IMR-90 (cell line): Measurements from ENCODE around the gene YPEL3. TPM values are rescaled to one million over a fixed set of nuclear protein-coding genes. Genes with fewer than 3 reads are reported as not detected.

Experiments used
- ATAC-seq: fragments of 200-7000 bp; cut with Tn5 transposase; 2 replicates; pipeline ENCODE4 v1.9.1; 2020; ENCODE audit warnings: low read depth, mild to moderate bottlenecking, moderate library complexity
- BruUV-seq: library from RNA; stranded (reverse); fragments of 400-500 nt; replicated peaks from 2 replicates; lab custom pipeline; 2021; lab: Mats Ljungman, UMichigan
- CTCF ChIA-PET: fragments of 300-600 bp; formaldehyde crosslinking; extraction: SDS; loops from one replicate; lab custom pipeline; 2021; ENCODE audit warnings: antibody characterized with exemption; lab: Yijun Ruan, JAX
- POLR2A ChIA-PET: fragments of 300-600 bp; sonication (Branson Sonifier 250); formaldehyde crosslinking; loops from one replicate; lab custom pipeline; 2022; ENCODE audit warnings: antibody characterized with exemption; ENCODE audit not compliant: unreplicated experiment; lab: Charles Lee
- DNase-seq: peaks from one replicate; pipeline ENCODE4 v3.0.0; 2013
- H2AFZ ChIP-seq: replicated peaks from 2 replicates; pipeline ENCODE3; 2013; ENCODE audit warnings: low read length, mild to moderate bottlenecking; ENCODE audit not compliant: poor library complexity
- H2AK5ac ChIP-seq: 2 replicates; pipeline ENCODE4 v1.6.1; 2013; ENCODE audit warnings: low read depth, low read length, inconsistent platforms
- H2AK9ac ChIP-seq: replicated peaks from 2 replicates; pipeline ENCODE3; 2013; ENCODE audit warnings: mild to moderate bottlenecking, low read depth, low read length, moderate library complexity; ENCODE audit not compliant: poor library complexity
- H2BK120ac ChIP-seq: 2 replicates; pipeline ENCODE4 v1.6.1; 2013; ENCODE audit warnings: low read depth, low read length, inconsistent platforms
- H2BK15ac ChIP-seq: 3 replicates; pipeline ENCODE4 v1.6.1; 2013; ENCODE audit warnings: low read depth, low read length, inconsistent platforms
- H2BK20ac ChIP-seq: 2 replicates; pipeline ENCODE4 v1.6.1; 2013; ENCODE audit warnings: low read depth, mild to moderate bottlenecking, inconsistent platforms, low read length, moderate library complexity
- H2BK5ac ChIP-seq: 2 replicates; pipeline ENCODE4 v1.6.1; 2013; ENCODE audit warnings: mild to moderate bottlenecking, low read depth, low read length, inconsistent platforms; ENCODE audit not compliant: poor library complexity, severe bottlenecking
- H3K14ac ChIP-seq: replicated peaks from 2 replicates; pipeline ENCODE4 v1.6.1; 2013; ENCODE audit warnings: low read depth, low read length, inconsistent platforms
- H3K18ac ChIP-seq: 2 replicates; pipeline ENCODE4 v1.6.1; 2013; ENCODE audit warnings: low read depth, low read length, control low read depth
- H3K23ac ChIP-seq: 2 replicates; pipeline ENCODE4 v1.6.1; 2013; ENCODE audit warnings: low read depth, low read length, inconsistent platforms
- H3K27ac ChIP-seq: 2 replicates; pipeline ENCODE4 v1.5.1; 2013; ENCODE audit warnings: mild to moderate bottlenecking, control low read depth, low read length; ENCODE audit not compliant: insufficient read depth
- H3K27me3 ChIP-seq: 2 replicates; pipeline ENCODE4 v1.6.1; 2013; ENCODE audit warnings: low read length; ENCODE audit not compliant: control insufficient read depth, insufficient read depth
- H3K36me3 ChIP-seq: 2 replicates; pipeline ENCODE4 v1.6.1; 2013; ENCODE audit warnings: low read length, mixed read lengths; ENCODE audit not compliant: control insufficient read depth, insufficient read depth
- H3K4ac ChIP-seq: 2 replicates; pipeline ENCODE4 v1.6.1; 2013; ENCODE audit warnings: low read depth, low read length, inconsistent platforms
- H3K4me1 ChIP-seq: 2 replicates; pipeline ENCODE4 v1.6.1; 2013; ENCODE audit warnings: low read length, mixed read lengths; ENCODE audit not compliant: control insufficient read depth, insufficient read depth
- H3K4me2 ChIP-seq: 2 replicates; pipeline ENCODE4 v1.6.1; 2013; ENCODE audit warnings: low read depth, mild to moderate bottlenecking, control low read depth, low read length, moderate library complexity
- H3K4me3 ChIP-seq: 2 replicates; pipeline ENCODE4 v1.5.1; 2013; ENCODE audit warnings: low read depth, mild to moderate bottlenecking, control low read depth, low read length, moderate library complexity; ENCODE audit not compliant: insufficient read depth
- H3K56ac ChIP-seq: 2 replicates; pipeline ENCODE4 v1.6.1; 2013; ENCODE audit warnings: low read length, inconsistent platforms; ENCODE audit not compliant: insufficient read depth; ENCODE audit errors: extremely low read depth
- H3K79me1 ChIP-seq, 2 experiments: 2 replicates each; pipeline ENCODE4 v1.6.1; 2013; ENCODE audit warnings: low read length in 2 of 2, inconsistent platforms in 1 of 2, low read depth in 1 of 2
- H3K9ac ChIP-seq: 2 replicates; pipeline ENCODE4 v1.6.1; 2013; ENCODE audit warnings: low read depth, low read length, control low read depth
- H3K9me1 ChIP-seq: 2 replicates; pipeline ENCODE4 v1.6.1; 2013; ENCODE audit warnings: low read length, inconsistent platforms; ENCODE audit not compliant: insufficient read depth
- H3K9me3 ChIP-seq: 2 replicates; pipeline ENCODE4 v1.6.1; 2013; ENCODE audit warnings: low read length; ENCODE audit not compliant: control insufficient read depth, insufficient read depth
- H4K20me1 ChIP-seq: 2 replicates; pipeline ENCODE4 v1.6.1; 2013; ENCODE audit warnings: low read length, inconsistent platforms; ENCODE audit not compliant: insufficient read depth
- H4K5ac ChIP-seq: 2 replicates; pipeline ENCODE4 v1.6.1; 2013; ENCODE audit warnings: mild to moderate bottlenecking, low read depth, low read length, control low read depth
- H4K8ac ChIP-seq, 2 experiments: 2 replicates each; pipeline ENCODE4 v1.6.1; 2013; ENCODE audit warnings: low read depth in 2 of 2, low read length in 2 of 2, control low read depth in 1 of 2, inconsistent platforms in 1 of 2
- H4K91ac ChIP-seq: 2 replicates; pipeline ENCODE4 v1.6.1; 2013; ENCODE audit warnings: low read depth, low read length, inconsistent platforms; ENCODE audit not compliant: insufficient read depth
- BHLHE40 ChIP-seq: fragments of 150-350 bp; IDR thresholded peaks from 2 replicates; pipeline ENCODE4 v1.6.1; 2016; ENCODE audit warnings: mild to moderate bottlenecking, low read depth, low read length
- FOS ChIP-seq: fragments of 150-350 bp; IDR thresholded peaks from 2 replicates; pipeline ENCODE4 v1.6.1; 2016; ENCODE audit warnings: low read depth, low read length
- MAZ ChIP-seq: IDR thresholded peaks from 2 replicates; pipeline ENCODE4 v1.6.1; 2012; ENCODE audit warnings: low read depth, mild to moderate bottlenecking, low read length, improper control_type of control experiment, moderate library complexity, borderline replicate concordance
- MXI1 ChIP-seq: IDR thresholded peaks from 2 replicates; pipeline ENCODE4 v1.6.1; 2012; ENCODE audit warnings: low read depth, mild to moderate bottlenecking, low read length, moderate library complexity, borderline replicate concordance
- WGBS, 2 experiments: methylation state at CpG; one replicate each; pipeline versions ENCODE4 v1.1.5 to v1.1.7; 2013; ENCODE audit warnings: missing lambda C conversion rate in 2 of 2; ENCODE audit not compliant: insufficient read length in 1 of 2; ENCODE audit errors: extremely low coverage in 2 of 2; 5-methylcytosine and 5-hydroxymethylcytosine counted together
- dilution Hi-C: fragments of 300-500 bp; cut with HindIII; formaldehyde crosslinking; loops from one replicate; pipeline ENCODE4 v1.14.3; 2018; ENCODE audit warnings: low sequenced_read_pairs; ENCODE audit not compliant: unreplicated experiment
- in situ Hi-C: fragments of 300-500 bp; cut with MboI; formaldehyde crosslinking; loops from 3 replicates; pipeline ENCODE4 v1.14.3; 2019; ENCODE audit warnings: low sequenced_read_pairs, inconsistent platforms, mixed read lengths
- intact Hi-C: fragments of 100-400 bp; cut with micrococcal nuclease; formaldehyde crosslinking; loops from 2 replicates; pipeline ENCODE4 v1.10.0; 2022
- polyA plus RNA-seq, 3 experiments: library from polyadenylated mRNA; depleted of rRNA; stranded (reverse); fragments of >200 nt; gene quantifications; 2 replicates each; pipeline ENCODE4 v1.2.3, GENCODE V29; 2012; ENCODE audit warnings: low replicate concordance in 1 of 3
- total RNA-seq: library from RNA; depleted of rRNA; stranded (reverse); fragments of >200 nt; gene quantifications from 2 replicates; pipeline ENCODE4 v1.2.3, GENCODE V29; 2012
- TF ChIP-seq, protein P1 (sequence below): conservative IDR thresholded peaks from 2 replicates; pipeline ENCODE4 v1.5.1; 2012; ENCODE audit warnings: mild to moderate bottlenecking, low read depth, low read length, improper control_type of control experiment

The YPEL3 gene
- total and polyA plus RNA-seq, 2 of the 4 experiments (the other 2 are of a cell fraction) = 1.1 to 25.6 TPM

DNA sequence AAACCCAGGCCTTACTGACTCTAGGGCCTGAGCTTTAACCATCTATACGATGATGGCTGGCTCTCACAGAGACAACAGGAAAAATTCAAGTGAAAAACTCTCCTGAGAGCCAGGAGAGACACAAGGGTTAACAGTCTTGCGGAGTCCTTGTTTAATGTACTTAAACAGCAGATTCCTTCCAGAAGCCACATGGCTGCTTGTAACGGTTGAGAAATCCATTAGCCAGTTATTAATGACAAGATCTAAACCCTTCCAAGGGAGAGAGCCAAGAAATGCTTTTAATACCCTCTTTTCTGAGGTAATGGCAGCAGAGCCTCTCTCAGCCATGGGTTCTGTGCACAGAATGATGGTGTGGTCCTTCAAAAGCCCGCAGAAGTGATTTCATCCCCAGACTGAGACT lies 35.7 kb downstream of the YPEL3 start (continued):
- TF ChIP-seq BHLHE40 (no peak), MAZ (no peak), FOS (no peak)

DNA sequence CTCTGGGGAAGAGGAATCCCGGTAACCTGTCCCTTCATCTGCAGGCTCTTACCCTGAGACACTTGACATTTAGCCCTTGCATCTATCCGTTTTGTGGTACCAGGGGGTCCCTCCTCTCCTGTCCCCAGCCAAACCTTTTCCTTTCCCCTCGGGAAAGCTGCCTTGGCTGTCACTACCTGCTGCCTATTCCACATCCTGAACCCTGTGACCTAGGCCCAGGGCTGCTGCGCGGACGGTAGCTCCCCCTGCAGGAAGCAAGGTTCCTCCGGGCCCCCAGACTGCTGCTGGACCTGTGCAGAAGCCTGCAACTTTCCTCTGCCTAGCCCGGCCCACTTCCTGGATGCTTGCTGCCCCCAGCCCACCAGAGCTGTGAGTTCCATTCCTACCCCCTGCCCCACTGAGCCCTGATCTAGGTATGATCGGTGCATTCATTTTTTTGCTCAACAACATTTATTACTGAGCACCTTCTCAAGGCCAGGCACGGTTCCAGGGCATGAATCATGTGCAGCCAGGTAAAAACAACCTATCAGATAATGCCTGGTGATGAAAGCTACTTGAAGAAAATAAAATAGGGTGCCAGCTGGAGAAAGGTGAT lies 41.0 kb downstream of the YPEL3 start:
- intact Hi-C loops = no loop called here
- POLR2A ChIA-PET = interaction anchor here (1.0 kb wide), 1 partner anchor 10 kb away, joined by 6 read pairs; the partner anchor contains the start of gene ALDOA
- no peak overlapping the region for H3K4me2 ChIP-seq

More for the DNA sequence above, 41.0 kb downstream of the YPEL3 start:
- dilution Hi-C loops = no loop called here
- H2BK20ac ChIP-seq = 0 out of 2 replicates have a peak overlapping the region, but pooled peaks have one; percentile 36
- H3K18ac ChIP-seq = no peak overlapping the region
- H3K36me3 ChIP-seq = peaks cover 2% of the 10 kb centered on the region; the same call in 1 of the 2 replicates
- no TSS peak for BruUV-seq
- peaks cover 7% of the 10 kb centered on the region for H3K4me1 ChIP-seq
- DNase-seq (no peak), ATAC-seq (no peak)
- peak overlapping the region; percentile 95; the same call in 1 of the 2 replicates for H2AK5ac ChIP-seq
- H3K9me3 ChIP-seq = no peaks in the 10 kb centered on the region
- H4K8ac ChIP-seq = peak overlapping the region in 1 of 2 experiments; percentile 27; a peak in 1 of 4 replicates
- no peak overlapping the region for H3K4ac ChIP-seq
- H3K79me1 ChIP-seq = peaks cover 6 to 42% of the 10 kb centered on the region in 2 experiments; a peak in 2 of 4 replicates
- no peak overlapping the region for H3K4me3 ChIP-seq
- H2BK5ac ChIP-seq = no peak overlapping the region
- no peak overlapping the region for H2BK15ac ChIP-seq
- H3K27me3 ChIP-seq = no peaks in the 10 kb centered on the region
- no peak for TF ChIP-seq MXI1
- TF ChIP-seq, protein P1, sequence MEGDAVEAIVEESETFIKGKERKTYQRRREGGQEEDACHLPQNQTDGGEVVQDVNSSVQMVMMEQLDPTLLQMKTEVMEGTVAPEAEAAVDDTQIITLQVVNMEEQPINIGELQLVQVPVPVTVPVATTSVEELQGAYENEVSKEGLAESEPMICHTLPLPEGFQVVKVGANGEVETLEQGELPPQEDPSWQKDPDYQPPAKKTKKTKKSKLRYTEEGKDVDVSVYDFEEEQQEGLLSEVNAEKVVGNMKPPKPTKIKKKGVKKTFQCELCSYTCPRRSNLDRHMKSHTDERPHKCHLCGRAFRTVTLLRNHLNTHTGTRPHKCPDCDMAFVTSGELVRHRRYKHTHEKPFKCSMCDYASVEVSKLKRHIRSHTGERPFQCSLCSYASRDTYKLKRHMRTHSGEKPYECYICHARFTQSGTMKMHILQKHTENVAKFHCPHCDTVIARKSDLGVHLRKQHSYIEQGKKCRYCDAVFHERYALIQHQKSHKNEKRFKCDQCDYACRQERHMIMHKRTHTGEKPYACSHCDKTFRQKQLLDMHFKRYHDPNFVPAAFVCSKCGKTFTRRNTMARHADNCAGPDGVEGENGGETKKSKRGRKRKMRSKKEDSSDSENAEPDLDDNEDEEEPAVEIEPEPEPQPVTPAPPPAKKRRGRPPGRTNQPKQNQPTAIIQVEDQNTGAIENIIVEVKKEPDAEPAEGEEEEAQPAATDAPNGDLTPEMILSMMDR = peak; percentile 35
- no peak overlapping the region for H4K91ac ChIP-seq
- H2BK120ac ChIP-seq = peak overlapping the region; percentile 1; the same call in 1 of the 2 replicates
- CTCF ChIA-PET = interaction anchor here (1.0 to 1.6 kb wide), 3 partner anchors 9 to 12 kb away, joined by 3 to 7 read pairs (median 3); partner anchors contain the start of gene ALDOA
- in situ Hi-C loops = no loop called here
- no peak overlapping the region for H3K23ac ChIP-seq
- H4K20me1 ChIP-seq = no peaks in the 10 kb centered on the region; the same call in 1 of the 2 replicates
- H4K5ac ChIP-seq = no peak overlapping the region
- peak overlapping the region; percentile 49 for H2AFZ ChIP-seq
- H3K14ac ChIP-seq = 0 out of 2 replicates have a peak overlapping the region, but pooled peaks have one; percentile 71
- 39% methylated on average over 4 of the region's 10 CpGs; no CpG with 5 or more reads in 1 of the 2 experiments for WGBS, 2 experiments
- H2AK9ac ChIP-seq = peak overlapping the region; percentile 79
- no peak overlapping the region for H3K56ac ChIP-seq
- peaks cover 14% of the 10 kb centered on the region for H3K9me1 ChIP-seq
- H3K9ac ChIP-seq = no peak overlapping the region
- H3K27ac ChIP-seq = no peak overlapping the region
